GM18868 (cell line): Measurements from ENCODE around the gene RASAL2.
"Not testable (repeated sequence)": the region's sequence is repeated elsewhere in the genome, so short reads cannot be mapped to it uniquely, and the experiment has no call there.

Source experiments
- ATAC-seq: cut with Tn5 transposase; IDR thresholded peaks from one replicate; pipeline ENCODE4 v1.9.1; 2021; ENCODE audit warnings: mild to moderate bottlenecking, moderate library complexity; ENCODE audit not compliant: unreplicated experiment

RASAL2 gene

DNA sequence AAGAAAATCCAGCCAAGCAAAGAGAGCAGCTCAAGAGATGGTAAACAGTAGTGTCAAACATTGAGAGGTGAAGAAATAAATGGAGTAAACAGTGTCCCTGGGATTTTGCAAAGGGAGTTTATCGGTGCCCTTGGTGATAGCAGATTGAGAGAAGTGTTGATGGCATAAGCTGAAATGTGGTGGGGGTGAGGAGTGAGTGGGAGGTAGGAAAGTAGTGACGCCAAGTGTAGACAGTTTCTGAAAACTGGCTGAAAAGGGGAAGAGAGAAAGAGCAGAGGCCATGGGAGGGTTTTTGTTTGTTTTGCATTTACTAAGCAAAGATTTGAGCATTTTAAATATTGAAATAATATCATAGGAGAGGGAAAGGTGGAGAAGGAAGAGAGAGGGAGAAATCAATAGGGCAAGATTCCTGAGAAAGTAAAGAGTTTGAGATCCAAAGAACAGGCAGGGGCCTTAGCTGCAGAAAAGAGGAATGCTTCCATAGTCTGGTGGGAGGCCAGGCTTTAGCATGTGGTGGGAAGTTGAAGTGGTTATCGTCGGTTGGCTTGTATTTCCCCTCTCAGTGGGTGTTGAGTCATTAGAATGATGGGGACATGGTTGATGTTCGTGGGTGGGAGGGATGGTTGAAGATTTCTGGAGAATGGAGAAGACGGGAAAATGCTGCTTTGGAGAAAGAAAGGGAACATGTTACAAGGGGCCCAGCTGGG, 26.8 kb upstream of the RASAL2 start:
- ATAC-seq, result peak; percentile 98

- ATAC-seq, result no peak
Measured at GRCh38 chr1:178071811-178072210, 22.1 kb upstream of the RASAL2 start.

GRCh38 chr1:178072326-178072725, 21.6 kb upstream of the RASAL2 start:
- no peak for ATAC-seq

DNA sequence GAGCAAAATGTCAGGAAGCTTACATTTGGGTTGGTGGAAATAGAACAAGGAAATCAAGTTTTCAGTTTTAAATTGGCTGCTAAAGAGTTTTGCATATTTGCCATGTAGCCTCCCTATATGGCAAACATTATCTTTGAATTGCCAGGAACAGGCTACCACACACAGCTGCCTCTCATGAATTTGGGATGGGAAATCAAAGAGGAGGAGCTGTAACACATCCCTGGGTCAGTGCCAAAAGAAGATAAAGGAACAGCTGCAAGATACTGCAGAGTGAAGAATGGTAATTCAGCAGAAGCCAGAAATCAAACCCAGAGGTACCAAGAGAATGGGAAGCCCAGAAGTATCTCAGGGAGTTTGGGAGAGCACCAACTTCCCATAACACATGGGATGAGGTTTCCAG, 18.6 kb upstream of the RASAL2 start:
- no peak for ATAC-seq

GRCh38 chr1:178076607-178077006, 17.3 kb upstream of the RASAL2 start:
- ATAC-seq, result no peak

- no peak for ATAC-seq
Measured at GRCh38 chr1:178077917-178078316, 16.0 kb upstream of the RASAL2 start.

GRCh38 chr1:178086294-178086693, 7.6 kb upstream of the RASAL2 start:
- ATAC-seq, result no peak

DNA sequence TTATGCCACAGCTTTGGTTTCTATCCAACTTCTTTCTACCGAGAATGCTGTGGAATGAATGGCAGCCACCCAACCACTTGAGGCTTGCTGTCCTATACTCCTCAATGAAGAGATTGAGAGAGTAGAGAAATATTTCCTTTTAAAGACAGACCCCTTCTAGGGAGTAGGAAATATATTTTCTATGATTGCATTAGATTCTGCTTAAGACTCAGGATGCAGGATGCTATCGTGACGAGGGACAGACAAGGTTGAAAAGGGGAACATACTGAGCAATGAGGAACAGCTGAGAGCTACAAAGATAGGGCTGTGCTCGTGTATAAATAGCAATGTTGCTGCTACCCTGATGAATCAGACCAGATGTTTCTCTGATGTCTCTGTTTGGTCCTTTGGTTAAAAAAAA, 7.1 kb upstream of the RASAL2 start:
- peak; percentile 77 for ATAC-seq

- no peak for ATAC-seq
Measured at GRCh38 chr1:178088651-178089050, 5.3 kb upstream of the RASAL2 start.

- ATAC-seq, result not testable (repeated sequence)
Measured at GRCh38 chr1:178091454-178091853, 2.5 kb upstream of the RASAL2 start.

DNA sequence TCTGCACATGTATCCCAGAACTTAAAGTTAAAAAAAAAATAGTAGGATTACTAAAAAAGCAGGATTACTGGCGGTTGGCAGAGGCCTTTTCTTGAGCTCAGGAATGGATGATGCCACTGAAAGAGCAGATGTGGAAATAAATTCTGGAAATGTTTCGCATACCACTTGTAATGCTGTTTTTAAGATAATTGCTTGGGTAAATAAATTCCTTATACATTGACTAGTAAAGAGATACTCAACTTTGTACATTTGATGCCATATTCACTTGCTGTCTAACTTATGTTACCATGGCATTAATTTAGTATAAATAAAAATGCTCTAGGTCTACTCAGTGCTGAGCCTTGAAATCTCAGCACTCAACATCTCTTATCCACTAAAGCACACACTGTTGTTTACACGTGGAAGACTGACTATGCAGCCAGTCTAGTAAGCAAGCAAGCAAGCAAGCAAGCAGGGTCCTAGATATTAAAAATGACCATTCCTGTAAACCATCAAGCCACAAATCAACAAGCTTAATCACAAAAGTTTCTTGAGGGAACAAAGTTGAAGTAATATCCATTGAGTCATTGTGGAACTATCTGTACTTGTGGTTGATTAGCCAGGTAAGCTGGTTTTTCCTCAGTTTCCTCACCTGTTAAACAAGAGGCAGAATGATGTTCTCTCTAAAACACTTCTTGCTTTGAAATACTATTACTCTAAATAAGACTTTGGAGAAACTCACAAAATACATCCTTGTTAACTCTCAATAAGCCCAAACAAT, 1.7 kb upstream of the RASAL2 start:
- ATAC-seq, result no peak

- peak; percentile 9 for ATAC-seq
Measured at GRCh38 chr1:178092878-178093493, 918 bp upstream of the RASAL2 start.

- ATAC-seq, result peak; percentile 87
Measured at GRCh38 chr1:178093494-178093950, 382 bp upstream of the RASAL2 start.

GRCh38 chr1:178094739-178095645, 1.1 kb downstream of the RASAL2 start:
- no peak for ATAC-seq

GRCh38 chr1:178096421-178096820, 2.5 kb downstream of the RASAL2 start:
- ATAC-seq, result no peak

DNA sequence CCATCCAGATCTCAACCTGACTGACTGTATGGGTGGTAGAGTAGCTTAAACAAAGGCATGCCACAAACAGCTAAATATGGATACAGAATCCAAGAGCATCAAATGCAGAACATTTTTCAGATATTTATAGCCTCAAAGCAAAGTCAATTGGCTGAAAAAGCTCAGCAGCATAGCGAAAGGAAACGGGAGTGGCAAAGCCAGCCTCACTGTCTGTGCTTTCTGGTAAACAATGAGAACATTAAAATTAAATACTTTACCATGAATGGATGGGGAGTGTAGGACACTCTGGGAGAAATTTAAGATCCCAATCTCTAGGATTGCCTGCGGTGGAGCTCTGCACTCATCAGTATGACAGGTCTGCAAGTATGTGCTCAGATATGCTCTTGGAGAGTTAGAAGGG, 4.4 kb downstream of the RASAL2 start:
- no peak for ATAC-seq

GRCh38 chr1:178101266-178101630, 7.3 kb downstream of the RASAL2 start:
- ATAC-seq, result peak; percentile 9

DNA sequence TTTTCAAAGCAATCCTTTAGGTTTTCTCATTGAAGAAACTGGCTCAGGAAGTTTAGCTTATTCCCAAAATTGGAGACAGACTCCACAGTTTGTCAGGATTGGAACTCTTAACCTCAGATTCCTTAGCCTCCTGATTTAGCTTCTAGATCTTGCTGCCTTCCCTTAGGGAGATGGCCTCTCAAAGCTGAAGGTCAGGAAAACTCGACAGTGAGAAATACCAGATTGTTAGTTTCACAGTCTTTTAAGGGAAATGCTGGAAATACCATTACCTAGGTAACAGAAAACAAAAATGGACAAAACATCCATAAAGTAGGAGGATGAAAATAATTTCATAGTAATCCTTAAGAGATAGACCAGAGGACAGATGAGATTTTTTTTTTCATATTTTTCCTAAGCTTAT, 7.8 kb downstream of the RASAL2 start:
- no peak for ATAC-seq

GRCh38 chr1:178102218-178102617, 8.3 kb downstream of the RASAL2 start:
- ATAC-seq, result no peak

DNA sequence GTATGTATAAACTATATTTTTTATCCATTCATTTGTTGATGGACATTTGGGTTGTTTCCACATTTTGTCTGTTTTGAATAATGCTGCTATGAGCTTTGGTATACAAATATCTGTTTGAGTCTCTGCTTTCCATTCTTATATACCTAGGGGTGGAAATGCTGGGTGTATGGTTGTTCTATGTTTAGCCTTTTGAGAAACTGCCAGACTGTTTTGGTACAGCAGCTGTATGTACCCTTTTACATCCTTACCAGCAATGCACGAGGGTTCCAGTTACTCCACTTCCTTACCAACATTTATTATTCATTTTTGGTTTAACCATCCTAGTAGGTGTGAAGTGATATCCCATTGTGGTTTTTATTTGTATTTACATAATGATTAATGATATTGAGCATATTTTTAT, 13.9 kb downstream of the RASAL2 start:
- ATAC-seq, result no peak
